HUES48 (cell line): ENCODE measurements around the gene EIF4H.
A peak's percentile ranks its signal among the peaks of the same experiment; 100 is the strongest.
"Not testable (repeated sequence)": the region's sequence is repeated elsewhere in the genome, so short reads cannot be mapped to it uniquely, and the experiment has no call there.

Experiments used
- H3K27ac ChIP-seq: one replicate; pipeline ENCODE4 v1.7.0; 2013; ENCODE audit warnings: low read depth, low read length, inconsistent platforms
- H3K27me3 ChIP-seq: 2 replicates; pipeline ENCODE4 v1.6.1; 2013; ENCODE audit warnings: mild to moderate bottlenecking, low read length; ENCODE audit not compliant: control insufficient read depth, insufficient read depth
- H3K36me3 ChIP-seq: 2 replicates; pipeline ENCODE4 v1.6.1; 2013; ENCODE audit warnings: low read length; ENCODE audit not compliant: control insufficient read depth, insufficient read depth
- H3K4me1 ChIP-seq: 2 replicates; pipeline ENCODE4 v1.6.1; 2013; ENCODE audit warnings: mild to moderate bottlenecking, low read length; ENCODE audit not compliant: control insufficient read depth, insufficient read depth
- H3K4me3 ChIP-seq: 2 replicates; pipeline ENCODE4 v1.5.1; 2013; ENCODE audit warnings: mild to moderate bottlenecking, low read depth, low read length
- H3K9ac ChIP-seq: 2 replicates; pipeline ENCODE4 v1.6.1; 2013; ENCODE audit warnings: mild to moderate bottlenecking, low read depth, low read length, moderate library complexity
- H3K9me3 ChIP-seq: 2 replicates; pipeline ENCODE4 v1.6.1; 2013; ENCODE audit warnings: low read length; ENCODE audit not compliant: control insufficient read depth, insufficient read depth

The EIF4H gene

DNA sequence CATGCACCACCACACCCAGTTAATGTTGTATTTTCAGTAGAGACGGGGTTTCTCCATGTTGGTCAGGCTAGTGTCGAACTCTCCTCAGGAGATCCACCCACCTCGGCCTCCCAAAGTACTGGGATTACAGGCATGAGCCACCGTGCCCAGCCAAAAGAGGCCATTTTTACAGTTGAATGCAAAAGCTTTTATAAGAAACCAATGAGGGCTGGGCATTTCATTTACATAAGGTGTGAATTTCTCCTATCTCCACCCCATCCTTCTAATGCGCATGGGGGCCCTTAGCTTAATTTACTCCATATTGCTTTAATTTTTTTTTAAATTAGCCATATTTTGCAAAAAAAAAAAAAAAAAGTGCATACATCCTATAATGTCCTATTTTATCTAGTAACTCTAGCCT is 25.1 kb upstream of the EIF4H start:
- no peaks in the 10 kb centered on the region for H3K36me3 ChIP-seq
- H3K4me3 ChIP-seq: no peak overlapping the region
- no peaks in the 10 kb centered on the region for H3K27me3 ChIP-seq
- H3K9ac ChIP-seq: no peak overlapping the region
- no peaks in the 10 kb centered on the region for H3K4me1 ChIP-seq
- no peaks in the 10 kb centered on the region for H3K9me3 ChIP-seq
- H3K27ac ChIP-seq: no peak overlapping the region

- Histone ChIP-seq H3K4me3 (no peak overlapping the region), H3K36me3 (no peaks in the 10 kb centered on the region), H3K4me1 (no peaks in the 10 kb centered on the region), H3K9ac (no peak overlapping the region), H3K9me3 (no peaks in the 10 kb centered on the region), H3K27me3 (no peaks in the 10 kb centered on the region), H3K27ac (no peak overlapping the region)
These were observed 24.6 kb upstream of the EIF4H start for GRCh38 chr7:74149603-74150002.

DNA sequence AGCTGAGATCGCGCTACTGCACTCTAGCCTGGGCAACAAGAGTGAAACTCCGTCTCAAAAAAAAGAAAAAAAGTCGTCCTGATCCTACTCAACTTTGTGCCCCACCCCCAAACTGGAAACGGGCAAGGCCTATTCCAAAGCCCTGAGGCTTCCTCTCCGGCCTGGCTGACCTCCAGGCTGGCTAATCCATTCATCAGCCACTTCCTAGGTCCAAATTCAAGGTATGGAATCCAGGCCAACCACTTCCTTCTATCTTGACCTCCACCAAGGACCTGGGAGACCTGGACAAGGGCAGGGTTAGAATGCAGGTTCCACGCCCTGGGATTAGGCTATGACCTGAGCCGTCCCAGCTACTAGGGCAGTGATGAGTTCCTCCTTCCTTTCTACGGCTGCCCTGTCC is 20.4 kb upstream of the EIF4H start:
- no peak overlapping the region for H3K9ac ChIP-seq
- no peaks in the 10 kb centered on the region for H3K27me3 ChIP-seq
- no peak overlapping the region for H3K4me3 ChIP-seq
- H3K36me3 ChIP-seq: no peaks in the 10 kb centered on the region
- H3K9me3 ChIP-seq: no peaks in the 10 kb centered on the region
- H3K4me1 ChIP-seq: no peaks in the 10 kb centered on the region
- H3K27ac ChIP-seq: no peak overlapping the region

GRCh38 chr7:74155810-74156395 is 18.3 kb upstream of the EIF4H start:
- Histone ChIP-seq H3K27ac (no peak overlapping the region), H3K36me3 (no peaks in the 10 kb centered on the region), H3K9ac (no peak overlapping the region), H3K27me3 (no peaks in the 10 kb centered on the region), H3K4me1 (no peaks in the 10 kb centered on the region), H3K4me3 (no peak overlapping the region), H3K9me3 (no peaks in the 10 kb centered on the region)

GRCh38 chr7:74157605-74158004 is 16.6 kb upstream of the EIF4H start:
- Histone ChIP-seq H3K9me3 (no peaks in the 10 kb centered on the region), H3K4me3 (no peak overlapping the region), H3K27ac (no peak overlapping the region)

GRCh38 chr7:74164985-74165456 is 9.1 kb upstream of the EIF4H start:
- Histone ChIP-seq H3K4me3 (no peak overlapping the region), H3K27ac (no peak overlapping the region), H3K9ac (no peak overlapping the region), H3K4me1 (no peaks in the 10 kb centered on the region), H3K9me3 (no peaks in the 10 kb centered on the region), H3K27me3 (no peaks in the 10 kb centered on the region), H3K36me3 (no peaks in the 10 kb centered on the region)

More at GRCh38 chr7:74157605-74158004, 16.6 kb upstream of the EIF4H start:
- Histone ChIP-seq H3K36me3 (no peaks in the 10 kb centered on the region), H3K9ac (no peak overlapping the region), H3K27me3 (no peaks in the 10 kb centered on the region), H3K4me1 (no peaks in the 10 kb centered on the region)

GRCh38 chr7:74165867-74166593 is 8.1 kb upstream of the EIF4H start:
- Histone ChIP-seq H3K36me3 (no peaks in the 10 kb centered on the region), H3K9ac (no peak overlapping the region), H3K4me1 (no peaks in the 10 kb centered on the region), H3K27ac (no peak overlapping the region), H3K9me3 (no peaks in the 10 kb centered on the region), H3K4me3 (no peak overlapping the region), H3K27me3 (no peaks in the 10 kb centered on the region)

DNA sequence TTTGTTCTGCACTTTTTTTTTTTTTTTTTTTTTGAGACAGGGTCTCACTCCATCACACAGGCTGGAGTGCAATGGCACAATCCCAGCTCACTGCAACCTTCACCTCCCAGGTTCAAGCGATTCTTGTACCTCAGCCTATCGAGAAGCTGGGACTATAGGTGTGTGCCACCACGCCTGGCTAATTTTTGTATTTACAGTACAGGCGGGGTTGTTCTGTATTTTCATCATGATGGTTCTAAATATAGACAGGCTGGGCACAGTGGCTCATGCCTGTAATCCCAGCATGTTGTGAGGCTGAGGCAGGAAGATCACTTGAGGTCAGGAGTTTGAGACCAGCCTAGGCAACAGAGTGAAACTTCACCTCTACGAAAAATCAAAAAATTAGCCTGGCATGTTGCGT is 6.8 kb upstream of the EIF4H start:
- H3K27ac ChIP-seq, H3K27me3 ChIP-seq, H3K36me3 ChIP-seq, H3K4me3 ChIP-seq, H3K4me1 ChIP-seq, H3K9ac ChIP-seq, H3K9me3 ChIP-seq: not testable (repeated sequence)

GRCh38 chr7:74173074-74173473 is 1.1 kb upstream of the EIF4H start:
- no peaks in the 10 kb centered on the region for H3K27me3 ChIP-seq
- H3K27ac ChIP-seq: peak overlapping the region; percentile 92
- H3K9me3 ChIP-seq: no peaks in the 10 kb centered on the region
- H3K36me3 ChIP-seq: peaks cover 18% of the 10 kb centered on the region
- H3K9ac ChIP-seq: peak overlapping the region; percentile 98; the same call in 1 of the 2 replicates
- peak overlapping the region; percentile 94 for H3K4me3 ChIP-seq
- peaks cover 18% of the 10 kb centered on the region for H3K4me1 ChIP-seq

DNA sequence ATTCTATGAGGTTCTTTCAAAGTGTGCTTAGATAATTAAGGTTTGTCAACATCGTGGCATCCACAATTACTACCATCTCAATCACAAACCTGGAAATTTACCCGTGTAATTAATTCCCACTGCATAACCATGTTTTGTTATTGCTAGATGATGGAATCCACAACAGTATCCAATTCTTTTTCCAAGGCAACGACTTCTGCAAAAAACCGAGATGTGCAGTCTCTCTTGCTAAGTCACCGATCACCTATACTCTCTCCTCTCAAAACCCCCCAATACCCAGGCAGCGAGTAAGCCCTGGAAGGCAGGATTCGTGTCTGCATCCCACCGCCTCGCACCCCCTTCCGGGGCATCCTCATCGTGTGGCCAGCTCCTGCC is 678 bp upstream of the EIF4H start:
- H3K27me3 ChIP-seq: no peaks in the 10 kb centered on the region
- H3K4me1 ChIP-seq: peaks cover 19% of the 10 kb centered on the region
- no peaks in the 10 kb centered on the region for H3K9me3 ChIP-seq
- H3K27ac ChIP-seq: peak overlapping the region; percentile 92
- H3K36me3 ChIP-seq: peaks cover 20% of the 10 kb centered on the region
- H3K9ac ChIP-seq: peak overlapping the region; percentile 98
- H3K4me3 ChIP-seq: peak overlapping the region; percentile 94

DNA sequence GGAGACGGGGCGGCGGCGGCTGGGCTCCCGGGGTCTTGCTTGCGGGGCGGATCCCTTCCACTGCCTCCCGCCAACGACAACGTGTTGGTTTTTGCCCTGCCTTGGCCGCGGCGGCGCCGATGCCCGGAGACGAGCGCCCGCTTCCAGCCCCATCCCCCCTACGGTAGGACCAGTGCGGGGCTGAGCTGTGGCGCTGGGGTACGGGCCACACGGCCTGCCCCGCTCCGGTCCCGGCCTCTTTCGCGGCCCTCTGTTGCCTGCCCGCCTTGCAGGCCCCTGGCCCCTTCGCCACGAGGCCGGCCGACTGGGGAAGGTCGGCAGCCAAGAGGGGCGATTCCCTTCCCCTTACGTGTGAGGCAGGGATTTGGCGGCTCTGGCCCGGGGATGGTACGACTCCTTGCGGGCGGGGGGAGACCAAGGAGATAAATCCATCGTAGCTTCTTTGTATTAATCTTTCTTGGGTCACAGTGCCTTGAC is 488 bp downstream of the EIF4H start:
- peak overlapping the region; percentile 98 for H3K9ac ChIP-seq

More for the DNA sequence above, 488 bp downstream of the EIF4H start:
- Histone ChIP-seq H3K36me3 (peaks cover 30% of the 10 kb centered on the region), H3K27me3 (no peaks in the 10 kb centered on the region), H3K4me1 (peaks cover 22% of the 10 kb centered on the region), H3K27ac (peak overlapping the region; percentile 92), H3K9me3 (no peaks in the 10 kb centered on the region), H3K4me3 (peak overlapping the region; percentile 94)
